Glomerular visceral epithelial cell (primary cell): ENCODE data around the gene ARSG.
"Not testable (repeated sequence)": the region's sequence is repeated elsewhere in the genome, so short reads cannot be mapped to it uniquely, and the experiment has no call there.

ENCODE experiments used
- DNase-seq: peaks from one replicate; pipeline ENCODE4 v3.0.0-alpha.2; 2016; ENCODE audit errors: extremely low spot score

ARSG gene

DNA sequence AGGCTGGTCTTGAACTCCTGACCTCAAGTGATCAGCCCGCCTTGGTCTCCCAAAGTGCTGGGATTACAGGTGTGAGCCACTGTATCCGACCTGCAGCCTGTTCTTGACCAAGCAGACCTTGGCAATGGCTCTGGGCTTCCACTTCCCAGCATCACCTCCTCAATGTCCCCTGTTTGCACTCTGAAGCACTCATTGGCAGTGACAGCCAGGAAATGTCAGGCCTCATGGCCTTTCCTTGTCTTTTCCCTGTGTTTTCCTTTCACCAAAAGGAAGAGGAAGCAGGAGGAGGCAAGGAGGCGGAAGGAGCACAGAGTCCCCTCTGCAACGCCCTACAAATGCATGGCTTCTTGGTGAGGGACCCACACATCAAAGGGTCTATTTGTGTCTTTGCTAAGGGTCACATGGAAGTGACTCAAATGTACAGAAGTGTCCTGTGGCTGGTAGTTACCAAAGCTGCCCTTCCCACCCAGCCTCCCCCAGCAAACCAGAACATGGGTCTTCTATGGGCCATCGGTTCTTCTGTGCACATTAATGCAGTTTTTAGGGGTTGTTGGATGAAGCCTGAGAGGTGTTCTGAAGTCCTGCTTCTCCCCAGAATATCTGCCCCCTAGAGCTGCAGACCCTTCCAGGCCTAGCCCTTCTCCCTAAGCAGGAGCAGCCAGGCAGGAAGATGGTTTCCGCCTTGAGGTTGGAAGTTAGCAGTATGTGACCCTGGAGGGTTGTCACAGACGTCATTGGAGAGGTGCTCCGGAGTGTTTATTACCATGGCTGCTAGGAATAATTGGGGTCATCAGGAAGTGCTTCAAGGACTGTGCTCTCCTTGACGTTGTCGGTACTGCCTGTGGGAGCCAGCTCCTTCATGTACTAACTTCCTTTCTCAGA lies 105.2 kb downstream of the ARSG start:
- no peak for DNase-seq

DNA sequence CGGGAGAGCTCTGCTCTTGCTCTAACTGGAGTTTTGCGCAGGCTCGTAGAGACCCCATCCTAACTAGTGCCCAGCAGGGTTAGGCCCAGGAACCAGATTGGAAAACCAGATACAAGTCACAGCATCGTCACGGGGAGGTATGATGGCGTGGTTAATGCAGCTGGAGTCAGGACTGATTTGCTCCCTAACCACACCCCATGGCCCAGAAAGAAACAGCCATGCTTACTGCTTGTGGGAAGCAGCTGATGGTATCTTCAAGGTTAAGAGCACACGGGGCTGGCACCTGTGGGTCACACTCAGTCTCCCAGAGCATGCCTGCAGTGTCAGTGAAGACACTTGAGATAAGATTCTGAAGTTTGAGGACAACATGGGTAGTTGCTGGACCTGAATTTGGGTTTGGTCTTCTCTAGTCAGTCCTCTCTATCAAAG lies 105.8 kb downstream of the ARSG start:
- DNase-seq, result no peak

DNA sequence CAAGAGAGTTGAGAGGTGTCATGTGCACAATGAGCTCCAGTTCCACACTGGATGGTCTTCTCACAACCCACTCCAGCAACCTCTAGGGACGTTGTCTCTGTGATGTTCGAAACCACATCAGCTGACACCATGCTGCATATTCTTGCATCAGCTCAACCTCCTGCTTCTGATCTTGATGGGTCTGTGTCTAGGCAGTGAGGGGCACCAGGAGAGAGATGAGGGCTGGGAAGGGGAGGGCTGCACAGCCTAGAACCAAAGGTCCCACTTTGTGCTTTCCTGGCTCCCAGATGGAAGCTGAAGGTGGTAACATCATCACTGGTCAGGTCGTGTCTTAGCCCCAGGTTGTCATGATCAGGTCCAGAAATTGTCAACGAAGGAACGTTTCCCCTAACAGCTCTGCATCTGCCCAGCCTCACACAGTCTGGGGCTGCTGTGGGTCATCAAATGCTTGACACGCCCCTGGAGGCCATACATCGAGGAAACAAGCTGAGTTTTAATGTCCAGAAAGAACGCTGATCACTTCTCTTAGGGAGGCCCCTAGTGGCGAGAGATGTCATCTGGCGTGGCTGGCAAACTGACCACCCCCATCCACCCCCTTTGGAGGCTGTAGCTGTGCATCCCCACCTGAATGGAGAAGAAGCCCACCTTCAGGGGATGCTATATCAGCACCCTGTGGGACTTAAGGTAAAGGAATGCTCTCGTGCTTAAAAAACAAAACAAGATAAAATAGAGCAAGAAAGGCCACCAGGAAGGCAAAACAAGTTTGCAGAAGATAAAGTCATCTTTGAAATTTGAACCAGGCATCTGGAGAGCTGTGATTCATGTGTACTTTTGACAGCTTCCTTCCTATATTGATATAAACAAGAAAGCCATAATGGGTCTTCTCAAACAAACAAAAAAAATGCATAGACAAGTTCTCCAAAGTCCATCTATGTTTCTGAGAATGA lies 107.7 kb downstream of the ARSG start:
- peak; percentile 71 for DNase-seq

DNA sequence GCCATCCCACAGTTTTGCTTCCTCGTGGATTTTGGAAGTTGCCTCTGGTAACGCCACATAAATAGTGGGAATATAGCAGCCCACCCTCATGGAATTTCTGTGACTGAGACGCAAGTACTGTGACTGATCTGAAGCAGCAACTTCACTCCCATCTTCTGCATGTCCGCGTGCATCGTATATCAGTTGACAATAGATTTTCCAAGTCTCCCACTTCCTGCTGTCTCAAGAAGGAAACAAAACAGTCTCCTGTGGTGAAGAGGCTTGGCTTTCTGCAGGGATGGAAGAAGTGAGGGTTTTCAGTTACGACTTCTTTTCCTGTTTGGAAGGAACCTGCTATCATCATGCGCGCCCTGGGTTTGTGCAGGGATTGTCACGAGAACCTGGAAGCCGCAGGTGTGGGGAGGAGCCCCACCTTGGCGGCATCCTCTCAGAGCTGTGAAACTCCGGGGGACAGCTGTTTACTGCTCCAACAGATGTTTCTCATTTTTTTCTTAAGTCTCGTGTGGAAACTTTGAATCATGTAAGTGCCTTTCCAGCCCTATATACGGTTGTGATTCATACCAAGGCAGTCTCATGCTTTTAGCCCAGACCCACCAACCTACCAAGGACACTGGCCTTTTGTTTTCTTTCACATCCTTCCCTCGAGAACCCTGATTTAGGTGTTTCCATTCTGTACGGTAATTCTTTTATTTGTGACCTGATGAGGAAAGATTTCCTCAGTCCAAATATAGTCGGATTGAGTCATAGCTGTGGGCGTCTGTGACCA lies 108.5 kb downstream of the ARSG start:
- no peak for DNase-seq

DNA sequence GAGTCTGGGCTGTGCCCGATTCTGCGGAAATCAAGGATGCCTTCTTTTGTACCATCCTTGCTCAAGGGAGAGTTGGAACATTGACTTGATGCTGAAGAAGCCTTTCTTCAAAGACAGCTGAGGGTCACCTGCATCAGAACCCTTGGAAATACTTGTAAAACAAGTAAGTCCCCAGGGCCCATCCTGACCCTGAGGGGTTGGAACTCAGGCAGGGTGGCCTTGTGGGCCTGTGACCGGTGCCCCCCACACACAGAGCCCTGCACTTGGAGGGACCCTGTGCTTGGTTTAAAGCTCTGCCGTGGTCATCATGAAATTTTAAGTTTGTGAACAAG lies 109.1 kb downstream of the ARSG start:
- DNase-seq, result no peak

DNA sequence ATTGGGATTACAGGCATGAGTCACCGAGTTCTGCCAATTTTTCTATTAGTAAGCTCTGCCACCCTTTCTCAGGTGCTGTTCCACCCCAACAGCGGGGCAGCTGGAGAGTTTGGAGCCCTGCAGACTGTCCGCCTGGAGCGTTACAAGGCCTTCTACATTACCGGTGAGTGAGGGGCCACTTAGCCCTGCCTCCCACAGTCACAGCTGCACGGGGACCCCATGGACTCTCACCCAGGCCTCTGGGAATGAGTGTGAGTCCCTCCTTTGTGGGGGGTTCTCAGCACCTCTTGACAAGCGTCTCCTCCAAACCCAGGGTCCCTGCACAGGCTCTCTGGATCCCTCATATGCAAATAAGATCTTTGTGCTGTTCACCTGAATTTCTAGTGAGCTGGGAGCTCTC lies 110.0 kb downstream of the ARSG start:
- DNase-seq, result no peak

DNA sequence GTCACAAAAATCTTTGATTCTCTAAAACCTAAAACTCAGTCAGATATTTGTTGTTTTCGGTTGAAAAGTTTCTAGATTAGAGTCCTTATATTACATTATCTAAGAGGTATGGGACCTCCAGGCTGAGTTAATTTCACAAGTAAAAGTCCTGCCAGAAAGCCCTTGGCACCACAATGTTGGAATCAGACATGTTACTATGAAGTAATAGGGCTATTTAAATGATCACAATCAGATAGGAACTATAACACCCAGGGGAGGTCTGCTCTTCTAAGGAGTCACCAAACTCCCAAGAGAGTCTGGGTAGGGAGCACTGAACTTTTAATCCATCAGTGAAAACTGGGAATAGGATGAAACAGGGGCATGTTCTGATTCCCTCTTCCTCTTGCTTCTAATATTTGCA lies 111.8 kb downstream of the ARSG start:
- no peak for DNase-seq

DNA sequence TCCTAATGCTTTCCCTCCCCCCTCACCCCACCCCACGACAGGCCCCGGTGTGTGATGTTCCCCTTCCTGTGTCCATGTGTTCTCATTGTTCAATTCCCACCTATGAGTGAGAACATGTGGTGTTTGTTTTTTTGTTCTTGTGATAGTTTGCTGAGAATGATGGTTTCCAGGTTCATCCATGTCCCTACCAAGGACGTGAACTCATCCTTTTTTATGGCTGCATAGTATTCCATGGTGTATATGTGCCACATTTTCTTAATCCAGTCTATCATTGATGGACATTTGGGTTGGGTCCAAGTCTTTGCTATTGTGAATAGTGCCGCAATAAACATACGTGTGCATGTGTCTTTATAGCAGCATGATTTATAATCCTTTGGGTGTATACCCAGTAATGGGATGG lies 112.5 kb downstream of the ARSG start:
- not testable (repeated sequence) for DNase-seq

DNA sequence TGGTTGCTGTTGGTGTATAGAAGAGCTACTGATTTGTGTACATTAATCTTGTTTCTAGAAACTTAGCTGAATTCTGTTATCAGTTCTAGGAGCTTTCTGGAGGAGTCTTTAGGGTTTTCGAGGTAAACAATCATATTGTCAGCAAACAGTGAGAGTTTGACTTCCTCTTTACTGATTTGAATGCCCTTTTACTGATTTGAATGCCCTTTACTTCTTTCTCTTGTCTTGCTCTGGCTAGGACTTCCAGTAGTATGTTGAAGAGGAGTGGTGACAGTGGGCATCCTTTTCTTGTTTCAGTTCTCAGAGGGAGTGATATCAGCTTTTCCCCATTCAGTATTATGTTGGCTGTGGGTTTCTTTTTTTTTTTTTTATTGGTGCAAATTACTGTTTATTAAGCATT lies 116.4 kb downstream of the ARSG start:
- DNase-seq, result not testable (repeated sequence)

DNA sequence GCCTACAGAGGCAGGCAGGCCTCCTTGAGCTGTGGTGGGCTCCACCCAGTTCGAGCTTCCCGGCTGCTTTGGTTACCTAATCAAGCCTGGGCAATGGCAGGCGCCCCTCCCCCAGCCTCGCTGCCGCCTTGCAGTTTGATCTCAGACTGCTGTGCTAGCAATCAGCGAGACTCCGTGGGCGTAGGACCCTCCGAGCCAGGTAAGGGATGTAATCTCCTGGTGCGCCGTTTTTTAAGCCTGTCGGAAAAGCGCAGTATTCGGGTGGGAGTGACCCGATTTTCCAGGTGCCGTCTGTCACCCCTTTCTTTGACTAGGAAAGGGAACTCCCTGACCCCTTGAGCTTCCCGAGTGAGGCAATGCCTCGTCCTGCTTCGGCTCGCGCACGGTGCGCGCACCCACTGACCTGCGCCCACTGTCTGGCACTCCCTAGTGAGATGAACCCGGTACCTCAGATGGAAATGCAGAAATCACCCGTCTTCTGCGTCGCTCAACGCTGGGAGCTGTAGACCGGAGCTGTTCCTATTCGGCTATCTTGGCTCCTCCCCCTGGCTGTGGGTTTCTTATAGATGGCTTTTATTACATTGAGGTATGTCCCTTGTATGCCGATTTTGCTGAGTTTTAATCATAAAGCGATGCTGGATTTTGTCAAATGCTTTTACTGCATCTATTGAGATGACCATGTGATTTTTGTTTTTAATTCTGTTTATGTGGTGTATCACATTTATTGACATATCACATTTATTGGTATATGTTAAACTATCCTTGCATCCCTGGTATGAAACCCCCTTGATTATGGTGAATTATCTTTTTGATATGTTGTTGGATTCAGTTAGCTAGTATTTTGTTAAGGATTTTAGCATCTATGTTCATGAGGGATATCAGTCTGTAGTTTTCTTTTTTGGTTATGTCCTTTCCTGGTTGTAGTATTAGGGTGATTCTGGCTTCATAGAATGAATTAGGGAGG lies 122.6 kb downstream of the ARSG start:
- peak; percentile 42 for DNase-seq

DNA sequence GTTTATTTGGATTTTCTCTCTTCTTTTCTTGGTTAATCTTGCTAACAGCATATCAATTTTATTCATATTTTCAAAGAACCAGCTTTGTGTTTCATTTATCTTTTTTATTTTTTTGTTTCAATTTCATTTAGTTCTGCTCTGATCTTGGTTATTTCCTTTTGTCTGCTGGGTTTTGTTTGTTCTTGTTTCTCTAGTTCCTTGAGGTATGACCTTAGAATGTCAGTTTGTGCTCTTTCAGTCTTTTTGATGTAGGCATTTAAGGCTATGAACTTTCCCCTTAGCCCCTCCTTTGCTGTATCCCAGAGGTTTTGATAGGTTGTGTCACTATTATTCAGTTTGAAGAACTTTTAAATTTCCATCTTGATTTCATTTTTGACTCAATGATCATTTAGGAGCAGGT lies 123.6 kb downstream of the ARSG start:
- not testable (repeated sequence) for DNase-seq

DNA sequence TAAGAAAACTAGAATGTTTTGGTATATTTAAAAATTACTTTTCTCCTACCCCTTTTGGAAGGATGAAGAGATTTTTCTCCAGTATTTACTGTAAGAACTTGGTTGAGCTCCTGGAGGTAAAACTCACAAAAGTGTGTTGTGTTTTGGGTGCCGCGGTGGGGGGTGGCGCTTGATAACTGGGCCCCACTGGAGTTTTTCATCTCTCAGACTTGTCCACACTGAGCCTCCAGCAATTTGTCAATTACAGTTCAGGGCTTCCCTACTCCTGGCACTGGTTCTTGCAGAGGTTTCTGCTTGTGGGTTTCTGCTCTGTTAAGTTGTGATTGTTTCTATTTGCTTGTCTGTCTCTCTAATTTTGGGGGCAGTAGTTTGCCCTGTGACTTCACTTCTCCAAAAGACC lies 126.0 kb downstream of the ARSG start:
- DNase-seq, result no peak

DNA sequence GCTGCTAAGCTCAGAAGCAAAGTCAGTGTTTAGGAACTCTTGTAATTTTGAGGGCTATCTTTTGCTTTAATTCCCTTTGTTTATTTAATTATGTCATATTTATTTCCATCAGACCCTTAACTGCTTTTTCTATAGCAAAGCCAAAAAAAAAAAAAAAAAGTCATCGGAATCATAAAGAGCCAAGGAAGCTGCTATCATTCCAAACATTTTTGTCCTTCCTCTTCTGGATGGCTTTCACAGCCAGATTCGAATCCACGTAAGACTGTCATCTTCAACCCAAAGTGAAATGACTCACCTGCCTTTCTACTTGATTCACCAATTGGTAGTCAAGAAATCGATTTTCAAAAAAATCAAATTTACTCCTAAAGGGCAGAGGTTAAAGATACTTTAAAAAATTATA lies 127.6 kb downstream of the ARSG start:
- DNase-seq, result no peak

DNA sequence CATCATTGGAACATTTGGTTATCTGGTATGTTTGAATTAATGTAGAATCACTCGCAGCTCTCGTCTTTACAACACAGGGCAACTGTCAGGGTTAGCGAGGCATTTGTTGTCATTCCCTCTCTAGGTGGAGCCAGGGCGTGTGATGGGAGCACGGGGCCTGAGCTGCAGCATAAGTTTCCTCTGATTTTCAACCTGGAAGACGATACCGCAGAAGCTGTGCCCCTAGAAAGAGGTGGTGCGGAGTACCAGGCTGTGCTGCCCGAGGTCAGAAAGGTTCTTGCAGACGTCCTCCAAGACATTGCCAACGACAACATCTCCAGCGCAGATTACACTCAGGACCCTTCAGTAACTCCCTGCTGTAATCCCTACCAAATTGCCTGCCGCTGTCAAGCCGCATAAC lies 128.8 kb downstream of the ARSG start:
- DNase-seq, result no peak

DNA sequence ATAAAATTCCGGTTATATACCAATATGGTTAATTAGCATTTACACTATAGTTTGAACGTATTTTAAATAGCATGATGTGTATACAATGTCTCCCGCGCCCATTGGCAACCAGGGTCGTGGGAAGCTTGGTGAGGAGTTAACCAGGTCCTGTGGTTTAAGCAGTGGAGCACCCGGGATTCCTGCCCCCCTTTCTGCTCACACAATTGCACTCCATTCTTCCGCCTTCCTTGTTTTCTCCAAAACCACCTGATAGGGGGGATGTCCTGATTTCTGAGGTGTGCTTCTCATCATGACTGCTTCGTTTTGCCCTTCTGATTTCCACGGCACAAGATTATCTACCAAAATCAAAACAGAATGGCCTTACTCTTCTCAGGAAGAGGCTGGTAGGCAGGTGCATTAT lies 130.2 kb downstream of the ARSG start:
- DNase-seq, result no peak

DNA sequence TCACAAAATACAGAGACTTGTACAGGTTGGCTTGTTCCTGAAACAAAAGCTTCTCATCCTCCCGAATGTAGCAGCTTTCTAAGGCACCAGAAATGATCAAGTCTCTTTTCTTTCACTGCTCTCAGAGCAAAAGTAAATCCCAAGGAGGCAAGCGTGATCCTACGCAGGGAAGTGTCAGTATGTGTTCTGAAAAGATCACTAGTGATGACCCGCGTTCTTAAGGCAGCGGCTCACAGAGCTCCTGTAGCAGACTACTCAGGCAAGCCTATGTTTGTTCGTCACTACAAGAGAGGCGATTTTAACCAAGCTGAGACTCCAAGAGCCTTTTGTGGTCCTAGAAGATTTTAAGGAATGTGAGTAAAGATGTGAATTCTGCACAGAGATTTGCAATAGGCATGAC lies 131.5 kb downstream of the ARSG start:
- DNase-seq, result no peak

DNA sequence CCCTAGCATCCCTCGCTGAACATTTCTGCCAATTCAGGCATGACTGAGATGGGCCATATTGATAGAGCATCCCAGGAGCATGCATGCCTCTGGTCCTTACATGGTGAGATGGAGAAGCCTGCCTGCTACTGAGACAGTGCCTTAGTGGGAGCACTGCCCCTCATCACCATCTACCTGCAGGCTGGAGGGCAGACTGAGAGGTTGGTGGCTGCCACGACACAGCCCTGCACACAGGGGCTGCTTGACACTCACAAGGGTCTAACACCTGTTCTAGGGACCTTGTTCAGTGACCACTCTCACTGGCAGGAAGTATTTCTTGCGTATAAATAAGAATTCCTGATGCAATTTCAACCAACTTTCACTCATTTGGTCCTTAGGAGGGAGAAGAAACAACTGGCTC lies 132.0 kb downstream of the ARSG start:
- DNase-seq, result no peak

DNA sequence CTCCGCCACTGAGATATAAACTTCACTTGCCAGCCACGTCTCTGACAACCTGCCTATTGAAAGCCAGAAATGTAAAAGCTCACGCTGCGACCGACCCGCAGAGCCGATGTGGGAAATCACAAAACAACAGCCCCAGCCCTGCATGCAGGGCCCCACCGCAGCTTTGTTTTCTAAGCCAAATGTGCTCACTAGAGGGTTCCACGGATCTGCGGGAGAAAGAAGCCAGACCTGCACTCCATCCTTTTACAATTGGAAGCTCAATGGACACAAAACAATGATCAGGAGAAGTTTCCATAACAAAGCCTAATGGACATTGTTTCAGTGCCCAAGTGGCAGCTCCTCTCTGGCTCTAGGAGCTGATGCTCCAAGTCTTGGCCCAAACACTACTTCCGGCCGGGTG lies 132.9 kb downstream of the ARSG start:
- DNase-seq, result no peak

DNA sequence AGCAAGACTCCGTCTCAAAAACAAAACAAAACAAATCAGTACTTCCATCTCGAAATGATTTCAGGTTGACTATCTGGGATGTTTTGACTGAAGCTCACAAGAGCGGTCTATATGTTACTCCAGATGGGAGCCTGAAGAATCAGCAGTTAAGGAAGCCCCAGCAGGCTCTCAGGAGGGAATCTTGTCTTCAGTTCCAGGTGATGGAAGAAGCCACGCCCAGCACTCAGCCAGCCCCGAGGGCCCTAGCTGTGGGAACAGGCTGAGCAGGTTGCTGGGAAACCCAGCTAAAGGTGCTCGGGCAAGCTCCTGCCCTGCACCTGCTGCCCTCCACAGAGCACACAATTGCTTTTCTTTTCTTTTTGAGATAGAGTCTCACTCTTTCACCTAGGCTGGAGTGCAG lies 133.6 kb downstream of the ARSG start:
- no peak for DNase-seq

DNA sequence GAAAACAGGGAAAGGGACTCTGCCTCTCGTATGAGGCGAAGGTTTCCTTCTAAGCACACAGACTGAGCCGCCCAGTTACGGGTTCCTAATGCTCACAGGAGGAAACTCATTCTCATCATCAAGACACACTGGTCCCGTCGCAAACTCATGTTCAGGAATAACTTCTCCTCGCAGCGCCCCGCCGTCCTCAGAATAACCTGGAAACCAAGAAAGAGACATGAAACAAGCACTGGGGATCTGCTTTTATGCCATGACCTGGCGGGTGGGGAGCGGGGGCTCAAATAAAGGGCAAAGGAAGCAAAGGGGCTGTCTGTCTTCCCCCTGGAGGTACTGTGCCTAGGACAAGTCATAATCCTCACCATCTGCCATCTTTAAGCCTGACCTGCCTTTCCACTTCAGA lies 134.7 kb downstream of the ARSG start:
- DNase-seq, result no peak

DNA sequence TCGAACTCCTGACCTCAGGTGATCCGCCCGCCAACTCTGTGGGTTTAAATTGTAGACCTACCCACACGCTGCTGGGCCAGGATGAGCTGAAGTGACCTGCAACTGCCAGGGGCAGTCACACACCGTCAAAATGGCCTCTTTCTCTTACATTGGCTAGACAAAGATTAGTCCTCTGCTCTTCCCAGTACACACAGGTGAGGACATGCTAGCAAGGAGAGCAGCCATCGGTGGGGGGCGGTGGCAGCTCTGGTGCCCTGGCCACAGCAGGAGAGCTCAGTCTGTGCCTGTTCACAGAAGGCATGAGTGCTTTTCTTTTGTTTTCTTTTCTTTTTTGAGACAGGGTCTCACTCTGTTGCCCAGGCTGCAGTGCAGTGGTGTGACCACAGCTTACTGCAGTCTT lies 136.3 kb downstream of the ARSG start:
- DNase-seq, result no peak
